Osteocyte (in vitro differentiated cells): ENCODE results near the gene MRGPRD. TPM values are rescaled to one million over a fixed set of nuclear protein-coding genes. Genes with fewer than 3 reads are reported as not detected.

Source experiments
- DNase-seq: peaks from one replicate; pipeline ENCODE4 v3.0.0; 2021; ENCODE audit warnings: mixed read lengths; ENCODE audit not compliant: unreplicated experiment; ENCODE audit errors: extremely low spot score
- H3K27ac Mint-ChIP-seq: one replicate; pipeline ENCODE4 v1.8.0; 2021; ENCODE audit warnings: mild to moderate bottlenecking, mixed read lengths; ENCODE audit not compliant: unreplicated experiment
- H3K27me3 Mint-ChIP-seq: one replicate; pipeline ENCODE4 v1.8.0; 2021; ENCODE audit warnings: mixed read lengths; ENCODE audit not compliant: unreplicated experiment
- H3K36me3 Mint-ChIP-seq: one replicate; pipeline ENCODE4 v1.8.0; 2021; ENCODE audit warnings: mixed read lengths; ENCODE audit not compliant: unreplicated experiment
- H3K4me1 Mint-ChIP-seq: one replicate; pipeline ENCODE4 v1.8.0; 2021; ENCODE audit warnings: mixed read lengths; ENCODE audit not compliant: unreplicated experiment
- H3K4me3 Mint-ChIP-seq: one replicate; pipeline ENCODE4 v1.8.0; 2021; ENCODE audit warnings: mild to moderate bottlenecking, moderate library complexity, mixed read lengths; ENCODE audit not compliant: unreplicated experiment
- H3K9me3 Mint-ChIP-seq: one replicate; pipeline ENCODE4 v1.8.0; 2021; ENCODE audit warnings: mixed read lengths; ENCODE audit not compliant: unreplicated experiment
- total RNA-seq: library from RNA; stranded (reverse); gene quantifications from 2 replicates; pipeline ENCODE4 v1.2.1, GENCODE V29; 2021
- TF ChIP-seq, protein P1 (sequence below): fragments of 200-600 bp; sonication (generic); IDR thresholded peaks from 2 replicates; pipeline ENCODE4 v1.5.0; 2021; ENCODE audit warnings: antibody characterized with exemption, mild to moderate bottlenecking, moderate library complexity

Gene MRGPRD
- total RNA-seq, 1 donor from 2014 or later, result not detected

DNA sequence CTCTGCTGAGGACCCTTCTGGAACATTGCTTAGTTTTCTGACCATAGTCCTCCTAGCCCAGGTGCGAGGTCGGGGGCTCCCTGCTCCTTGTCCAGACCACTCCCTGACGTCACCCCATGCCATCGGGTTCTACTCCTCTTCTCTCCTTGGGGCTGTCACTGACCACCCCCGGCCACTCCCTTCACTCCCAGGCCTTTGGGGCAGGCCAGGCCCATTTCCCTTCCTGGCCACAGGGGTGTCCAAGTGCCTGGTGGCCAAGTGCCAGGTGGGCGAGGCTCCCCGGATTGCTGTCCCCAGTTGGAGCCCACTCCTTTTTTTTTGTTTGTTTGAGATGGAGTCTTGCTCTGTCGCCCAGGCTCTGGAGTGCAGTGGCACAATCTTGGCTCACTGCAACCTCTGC, 19.5 kb downstream of the MRGPRD start:
- TF ChIP-seq, protein P1, sequence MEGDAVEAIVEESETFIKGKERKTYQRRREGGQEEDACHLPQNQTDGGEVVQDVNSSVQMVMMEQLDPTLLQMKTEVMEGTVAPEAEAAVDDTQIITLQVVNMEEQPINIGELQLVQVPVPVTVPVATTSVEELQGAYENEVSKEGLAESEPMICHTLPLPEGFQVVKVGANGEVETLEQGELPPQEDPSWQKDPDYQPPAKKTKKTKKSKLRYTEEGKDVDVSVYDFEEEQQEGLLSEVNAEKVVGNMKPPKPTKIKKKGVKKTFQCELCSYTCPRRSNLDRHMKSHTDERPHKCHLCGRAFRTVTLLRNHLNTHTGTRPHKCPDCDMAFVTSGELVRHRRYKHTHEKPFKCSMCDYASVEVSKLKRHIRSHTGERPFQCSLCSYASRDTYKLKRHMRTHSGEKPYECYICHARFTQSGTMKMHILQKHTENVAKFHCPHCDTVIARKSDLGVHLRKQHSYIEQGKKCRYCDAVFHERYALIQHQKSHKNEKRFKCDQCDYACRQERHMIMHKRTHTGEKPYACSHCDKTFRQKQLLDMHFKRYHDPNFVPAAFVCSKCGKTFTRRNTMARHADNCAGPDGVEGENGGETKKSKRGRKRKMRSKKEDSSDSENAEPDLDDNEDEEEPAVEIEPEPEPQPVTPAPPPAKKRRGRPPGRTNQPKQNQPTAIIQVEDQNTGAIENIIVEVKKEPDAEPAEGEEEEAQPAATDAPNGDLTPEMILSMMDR, result no peak
- Mint-ChIP-seq H3K9me3 (no peaks in the 10 kb centered on the region), H3K36me3 (no peaks in the 10 kb centered on the region), H3K4me1 (no peaks in the 10 kb centered on the region), H3K4me3 (no peak overlapping the region), H3K27ac (no peak overlapping the region), H3K27me3 (peaks cover 9% of the 10 kb centered on the region)
- no peak for DNase-seq

DNA sequence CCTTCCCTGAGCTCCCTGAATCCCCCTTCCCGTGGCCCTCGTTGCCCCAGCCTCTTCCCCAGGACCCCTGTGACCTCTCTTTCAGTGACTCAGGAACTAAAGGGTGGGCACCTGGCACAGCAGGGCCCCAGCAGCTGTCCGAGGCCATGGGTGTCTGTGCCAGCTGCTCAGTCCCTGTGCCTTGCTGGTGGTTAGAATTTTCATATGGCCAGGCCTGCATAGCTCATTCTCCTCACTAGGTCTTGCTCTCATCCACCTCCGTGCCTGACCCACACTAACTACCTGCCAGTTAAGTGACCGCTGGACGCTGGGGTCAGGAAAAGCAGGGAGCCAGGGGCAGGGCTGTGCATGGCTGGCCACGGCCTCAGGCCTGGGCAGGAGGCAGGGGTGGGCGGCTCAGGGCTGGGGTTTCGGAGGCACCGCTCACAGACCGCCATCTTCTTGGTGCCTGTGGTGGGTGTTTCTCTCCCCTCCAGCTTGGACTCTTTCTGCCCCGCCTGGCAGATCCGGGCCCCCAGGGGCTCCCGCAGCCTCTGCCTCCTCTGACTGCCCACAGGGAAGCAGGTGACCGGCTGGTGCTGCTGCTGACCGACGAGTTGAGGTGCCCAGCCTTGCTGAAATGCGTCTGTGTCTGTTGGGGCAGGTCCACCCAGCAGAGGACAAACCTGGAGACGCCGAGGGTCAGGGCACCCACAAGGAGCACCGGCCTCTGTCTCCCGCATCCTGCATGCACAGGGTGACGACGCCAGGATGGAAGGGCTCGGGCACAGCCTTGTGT, 20.3 kb downstream of the MRGPRD start:
- H3K36me3 Mint-ChIP-seq, result no peaks in the 10 kb centered on the region
- H3K27ac Mint-ChIP-seq, result no peak overlapping the region
- H3K9me3 Mint-ChIP-seq, result no peaks in the 10 kb centered on the region
- H3K4me1 Mint-ChIP-seq, result no peaks in the 10 kb centered on the region
- peaks cover 9% of the 10 kb centered on the region for H3K27me3 Mint-ChIP-seq
- TF ChIP-seq, protein P1, result no peak
- H3K4me3 Mint-ChIP-seq, result no peak overlapping the region
- DNase-seq, result no peak

DNA sequence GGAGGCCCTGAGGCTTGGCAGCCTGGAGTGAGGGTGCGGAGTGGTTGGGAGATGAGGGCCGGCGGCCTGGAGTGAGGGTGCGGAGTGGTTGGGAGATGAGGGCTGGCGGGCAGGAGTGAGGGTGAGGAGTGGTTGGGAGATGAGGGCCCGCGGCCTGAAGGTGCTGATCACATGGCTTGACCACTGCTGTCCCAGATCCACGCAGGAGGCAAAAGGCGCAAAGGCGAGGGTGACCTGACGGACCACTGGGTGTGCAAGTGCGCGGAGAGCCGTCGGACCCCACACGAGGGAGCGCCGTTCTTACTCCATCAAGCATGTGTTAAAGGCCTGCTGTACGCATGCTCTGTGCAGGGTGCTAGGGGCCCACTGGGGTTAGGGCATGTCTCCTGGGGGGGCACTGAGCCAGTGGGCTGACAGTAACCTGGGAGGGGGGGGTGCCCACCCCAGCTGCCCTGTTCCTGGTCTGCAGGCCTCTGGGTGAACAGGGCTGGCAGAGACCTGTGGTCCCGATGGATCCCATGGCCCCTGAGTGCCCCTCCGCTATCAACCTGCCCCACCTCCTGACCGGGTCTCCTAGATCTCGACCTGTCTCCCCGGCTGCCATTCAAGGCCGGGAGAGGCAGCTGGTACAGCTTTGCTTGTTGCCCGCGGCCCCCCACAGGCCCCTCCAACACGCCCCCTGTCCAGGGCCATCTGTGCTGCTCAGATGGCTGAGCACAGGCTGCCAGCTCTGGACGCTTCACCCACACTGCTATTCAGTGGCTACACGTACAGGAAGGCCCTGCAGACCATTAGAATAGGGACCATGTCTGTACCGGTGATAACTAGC, 21.1 kb downstream of the MRGPRD start:
- Mint-ChIP-seq H3K4me3 (no peak overlapping the region), H3K9me3 (no peaks in the 10 kb centered on the region), H3K27me3 (peaks cover 9% of the 10 kb centered on the region), H3K36me3 (no peaks in the 10 kb centered on the region), H3K27ac (no peak overlapping the region), H3K4me1 (no peaks in the 10 kb centered on the region)
- TF ChIP-seq, protein P1, result no peak
- DNase-seq, result no peak

DNA sequence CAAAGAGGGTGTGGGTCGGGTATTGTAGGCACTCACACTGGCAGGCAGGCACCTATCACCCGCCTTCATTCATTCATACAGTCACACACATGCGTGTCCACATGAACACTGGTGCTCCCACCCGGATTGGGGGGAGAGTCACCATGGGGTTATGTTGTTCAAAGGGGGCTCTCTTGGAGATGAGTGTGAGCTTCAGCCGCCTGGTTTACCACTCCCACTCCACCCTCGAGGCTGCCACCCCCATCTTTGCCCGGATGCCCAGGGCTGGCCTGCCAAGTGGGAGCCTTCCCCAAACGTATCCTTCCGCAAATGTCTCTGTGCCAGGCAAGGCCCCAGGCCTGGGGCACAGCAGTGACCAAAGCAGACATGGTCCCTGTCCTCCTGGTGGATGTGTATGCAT, 22.6 kb downstream of the MRGPRD start:
- Mint-ChIP-seq H3K27me3 (peaks cover 6% of the 10 kb centered on the region), H3K4me1 (no peaks in the 10 kb centered on the region), H3K4me3 (no peak overlapping the region), H3K9me3 (no peaks in the 10 kb centered on the region), H3K36me3 (no peaks in the 10 kb centered on the region), H3K27ac (no peak overlapping the region)
- TF ChIP-seq, protein P1, result no peak
- no peak for DNase-seq
